Left renal cortex interstitium (tissue), 4 donors: ENCODE data around the gene TRIM28. TPM values are rescaled to one million over a fixed set of nuclear protein-coding genes. Genes with fewer than 3 reads are reported as not detected.

ENCODE experiments used
- DNase-seq, 4 donors: peaks; one replicate each; pipeline ENCODE4 v3.0.0-alpha.2; 2013; ENCODE audit warnings: low read depth in 4 of 4, low spot score in 2 of 4, missing footprints in 1 of 4
- polyA plus RNA-seq, 4 donors: library from polyadenylated mRNA; unstranded; fragments of 120-200 nt; gene quantifications; one replicate each; pipeline ENCODE4 v1.2.1, GENCODE V29; 2013; ENCODE audit not compliant: insufficient read length in 4 of 4

Gene TRIM28
- polyA plus RNA-seq, 4 donors: 665 to 780 (median 704) TPM

DNA sequence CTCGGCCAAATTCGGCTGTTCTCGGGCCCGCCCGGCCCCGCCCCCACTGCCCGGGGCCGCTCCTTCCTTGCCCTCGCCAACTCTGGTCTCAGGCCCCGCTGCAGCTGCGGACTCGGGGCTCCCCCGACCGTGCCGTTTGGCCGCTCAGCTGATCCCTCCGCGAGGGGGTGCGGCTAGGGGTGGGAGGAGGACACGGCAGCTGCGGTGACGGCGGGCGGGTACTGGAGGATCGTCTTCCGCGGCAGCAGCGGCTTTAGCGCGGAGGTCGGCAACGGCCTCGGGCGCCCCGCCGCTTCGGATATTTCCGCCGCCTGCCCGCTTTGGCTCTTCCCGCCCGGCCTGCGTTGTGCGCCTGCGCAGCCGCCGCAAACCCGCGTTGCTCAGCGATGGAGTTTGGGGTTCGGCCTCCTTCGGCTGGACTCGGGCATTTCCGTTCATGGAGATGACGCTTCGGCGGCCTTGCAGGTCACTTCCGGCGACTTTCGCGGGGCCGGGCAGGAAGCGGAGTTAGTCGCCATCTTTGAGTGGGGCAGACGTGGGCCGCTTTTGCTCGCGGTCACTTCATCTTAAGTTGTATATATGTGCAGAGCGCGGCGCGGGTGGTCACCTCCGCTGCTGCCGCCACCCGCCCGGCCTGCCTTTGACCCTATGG lies 14.9 kb downstream of the TRIM28 start:
- peak; percentile 90 to 98 (median 96) for DNase-seq

DNA sequence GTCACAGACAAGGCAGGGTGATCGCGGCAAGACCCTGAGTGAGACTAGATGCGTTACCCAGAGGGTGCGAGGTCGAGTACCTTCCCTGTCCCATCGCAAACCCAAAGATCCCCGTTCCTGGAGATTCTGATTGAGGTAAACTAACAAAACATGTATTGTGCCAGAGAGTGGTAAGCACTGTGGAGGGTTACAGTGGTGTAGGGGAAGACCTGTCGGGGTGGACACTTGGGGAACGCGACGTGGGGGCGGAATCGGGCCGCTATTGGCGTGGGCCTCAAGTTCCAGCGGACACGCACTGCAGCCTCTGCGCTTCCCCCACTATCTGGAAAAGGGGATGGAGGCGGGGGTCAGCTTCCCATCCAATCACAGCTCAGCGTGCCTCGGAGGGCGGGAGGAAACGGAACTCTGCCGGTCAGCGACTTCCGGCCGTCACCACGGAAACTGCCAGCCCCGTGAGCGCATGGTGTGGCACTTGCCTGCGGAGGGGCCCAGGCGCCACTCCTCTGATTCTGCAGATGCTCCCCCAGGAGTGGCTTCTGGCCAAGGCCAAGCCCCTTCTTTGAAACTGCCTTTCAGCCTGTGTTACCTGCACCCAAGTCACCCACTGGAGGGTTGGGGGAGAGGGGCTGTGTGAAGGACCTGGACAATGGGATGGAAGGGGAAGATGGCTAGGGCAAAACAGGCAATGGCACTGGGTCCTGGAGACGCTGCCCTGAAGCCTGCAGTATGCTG lies 15.6 kb downstream of the TRIM28 start:
- DNase-seq: peak in 3 of 4 donors; percentile 83 to 91 (median 87)

GRCh38 chr19:58560007-58560887 lies 16.4 kb downstream of the TRIM28 start:
- DNase-seq: no peak

- no peak for DNase-seq
Observed at GRCh38 chr19:58560921-58561320, 17.1 kb downstream of the TRIM28 start.

DNA sequence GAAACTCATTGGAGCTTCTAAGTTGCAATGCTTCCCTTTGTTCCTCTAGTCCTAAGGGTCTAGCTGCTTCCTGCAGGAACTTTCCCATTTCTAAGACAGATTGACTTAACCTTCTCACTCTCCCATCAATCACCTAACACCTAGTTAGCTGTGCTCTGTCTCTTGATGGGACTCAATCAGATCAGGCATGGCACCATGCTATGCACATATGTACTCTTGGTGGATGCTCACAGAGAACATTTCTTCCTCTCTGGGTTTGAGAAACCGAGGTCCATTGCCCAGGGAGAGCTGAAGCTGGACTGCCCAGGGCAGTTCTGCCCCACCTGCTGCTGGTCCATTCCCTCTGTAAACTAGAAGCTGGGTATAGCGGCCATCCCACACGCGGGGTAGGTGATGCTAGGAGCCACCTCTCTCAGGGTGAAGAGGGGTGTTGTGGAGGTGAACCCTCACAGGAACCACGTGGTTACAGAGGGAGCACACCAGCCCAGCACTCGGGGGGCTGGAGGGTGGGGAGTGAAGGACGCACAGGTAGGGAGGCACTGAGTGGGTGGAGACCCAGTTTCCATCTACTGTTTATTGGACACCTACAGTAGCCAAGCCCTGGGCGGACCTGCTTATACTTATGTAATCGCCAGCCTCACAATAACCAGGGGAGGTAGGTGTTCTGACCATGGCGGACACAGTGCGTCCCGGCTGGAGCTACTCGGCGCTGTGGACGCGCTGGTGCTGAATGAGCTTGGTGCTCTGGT lies 17.7 kb downstream of the TRIM28 start:
- no peak for DNase-seq

GRCh38 chr19:58562122-58563033 lies 18.5 kb downstream of the TRIM28 start:
- DNase-seq: no peak

GRCh38 chr19:58563034-58563573 lies 19.2 kb downstream of the TRIM28 start:
- DNase-seq: peak in 1 of 4 donors; percentile 28

DNA sequence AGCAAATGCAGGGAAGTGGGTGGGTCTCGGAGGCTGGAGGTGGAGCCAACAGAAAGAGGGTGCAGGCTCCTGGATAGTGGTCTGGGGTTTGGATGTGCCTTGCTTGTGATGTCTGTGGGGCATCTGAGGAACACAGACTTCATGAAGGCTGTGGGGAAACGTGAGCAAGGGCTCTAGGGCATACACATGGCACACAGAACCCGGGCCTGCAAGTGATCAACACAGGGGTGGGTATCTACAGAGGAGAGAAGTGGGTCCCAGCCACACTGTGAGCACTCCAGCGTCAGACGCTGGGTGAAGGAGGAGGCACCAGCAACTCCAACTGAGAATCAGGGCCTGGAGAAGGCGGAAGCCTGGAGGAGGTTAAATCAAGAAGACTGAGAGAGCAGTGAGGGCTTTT lies 20.0 kb downstream of the TRIM28 start:
- DNase-seq: no peak

DNA sequence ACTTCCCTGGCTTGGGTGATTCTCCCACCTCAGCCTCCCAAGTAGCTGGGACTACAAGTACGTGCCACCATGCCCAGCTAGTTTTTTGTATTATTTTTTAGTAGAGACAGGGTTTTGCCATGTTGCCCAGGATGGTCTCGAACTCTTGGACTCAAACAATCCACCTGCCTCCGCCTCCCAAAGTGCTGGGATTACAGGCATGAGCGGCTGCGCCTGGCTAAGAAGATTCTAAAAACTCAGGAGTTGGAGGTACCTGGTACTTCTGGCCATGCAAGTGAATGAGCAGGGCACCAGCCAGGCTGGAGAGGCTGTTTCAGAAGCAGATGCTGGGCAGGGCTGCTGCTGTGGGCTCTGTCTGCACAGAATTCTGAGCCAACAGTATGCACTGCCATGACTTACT lies 23.1 kb downstream of the TRIM28 start:
- DNase-seq: no peak

DNA sequence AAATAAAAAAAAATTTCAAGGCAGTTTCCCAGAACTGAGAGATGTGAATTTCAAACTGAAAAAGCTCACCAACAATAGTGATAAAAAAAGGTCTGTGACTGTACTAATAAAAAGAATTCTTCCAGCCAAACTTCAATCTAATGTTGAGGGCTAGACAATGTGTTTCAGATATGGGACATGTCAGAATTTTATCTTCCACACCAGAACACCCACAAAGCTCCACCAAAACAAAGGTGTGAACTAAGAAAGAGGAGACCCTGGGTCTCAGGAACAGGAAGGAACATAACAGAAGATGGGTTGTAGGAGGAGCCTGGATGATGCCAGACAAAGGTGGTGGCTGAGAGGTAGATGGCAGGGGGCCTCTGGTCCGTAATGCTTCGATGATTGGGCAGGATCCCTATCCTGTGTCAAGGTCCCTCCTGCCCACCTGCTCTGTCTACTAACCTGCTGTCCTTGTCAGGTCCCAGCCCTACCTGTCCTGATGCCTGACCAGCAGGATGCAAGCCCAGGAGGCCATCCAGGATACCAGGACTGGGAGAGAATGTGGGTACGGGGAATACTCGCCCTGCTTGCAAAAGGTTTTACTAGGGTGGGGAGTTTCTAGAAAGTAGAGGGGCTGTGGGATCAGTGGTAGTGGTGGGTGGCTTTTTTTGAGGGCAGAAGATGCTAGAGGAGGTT lies 24.7 kb downstream of the TRIM28 start:
- DNase-seq: no peak

GRCh38 chr19:58569191-58569942 lies 25.5 kb downstream of the TRIM28 start:
- no peak for DNase-seq

DNA sequence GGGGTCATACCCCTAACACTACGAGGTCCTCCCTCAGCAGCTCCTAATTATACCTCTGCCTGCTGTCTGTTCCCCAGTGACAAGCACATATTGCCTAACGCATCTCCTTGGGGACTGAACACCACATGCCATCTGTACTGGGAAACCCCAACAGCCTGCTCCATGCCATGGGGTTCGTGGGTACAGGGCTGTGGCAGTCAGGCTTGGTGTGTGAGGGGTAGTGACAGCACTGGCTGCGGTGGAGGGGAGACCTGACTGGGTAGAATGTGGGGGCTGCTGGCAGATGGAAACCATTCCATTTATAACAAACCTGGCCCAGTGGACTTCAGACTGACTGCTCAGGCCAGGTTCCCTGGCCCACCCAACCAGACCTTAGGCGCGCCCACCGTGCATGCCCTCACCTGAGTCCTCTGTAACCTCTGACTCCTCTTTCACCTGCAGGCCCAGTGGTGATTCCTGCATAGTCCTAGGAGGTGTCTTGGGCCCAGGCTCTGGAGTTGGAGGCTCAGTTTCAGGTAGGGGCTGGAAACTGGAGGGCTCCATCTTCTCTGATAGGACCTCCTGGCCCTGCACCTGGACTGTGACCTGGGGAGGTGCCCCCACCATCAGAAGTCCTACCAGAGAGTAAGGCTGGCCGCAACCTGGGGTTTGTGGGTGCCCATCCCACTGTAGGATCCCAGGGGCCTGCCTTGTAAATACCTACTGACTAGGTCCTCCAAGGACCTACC lies 26.2 kb downstream of the TRIM28 start:
- no peak for DNase-seq

DNA sequence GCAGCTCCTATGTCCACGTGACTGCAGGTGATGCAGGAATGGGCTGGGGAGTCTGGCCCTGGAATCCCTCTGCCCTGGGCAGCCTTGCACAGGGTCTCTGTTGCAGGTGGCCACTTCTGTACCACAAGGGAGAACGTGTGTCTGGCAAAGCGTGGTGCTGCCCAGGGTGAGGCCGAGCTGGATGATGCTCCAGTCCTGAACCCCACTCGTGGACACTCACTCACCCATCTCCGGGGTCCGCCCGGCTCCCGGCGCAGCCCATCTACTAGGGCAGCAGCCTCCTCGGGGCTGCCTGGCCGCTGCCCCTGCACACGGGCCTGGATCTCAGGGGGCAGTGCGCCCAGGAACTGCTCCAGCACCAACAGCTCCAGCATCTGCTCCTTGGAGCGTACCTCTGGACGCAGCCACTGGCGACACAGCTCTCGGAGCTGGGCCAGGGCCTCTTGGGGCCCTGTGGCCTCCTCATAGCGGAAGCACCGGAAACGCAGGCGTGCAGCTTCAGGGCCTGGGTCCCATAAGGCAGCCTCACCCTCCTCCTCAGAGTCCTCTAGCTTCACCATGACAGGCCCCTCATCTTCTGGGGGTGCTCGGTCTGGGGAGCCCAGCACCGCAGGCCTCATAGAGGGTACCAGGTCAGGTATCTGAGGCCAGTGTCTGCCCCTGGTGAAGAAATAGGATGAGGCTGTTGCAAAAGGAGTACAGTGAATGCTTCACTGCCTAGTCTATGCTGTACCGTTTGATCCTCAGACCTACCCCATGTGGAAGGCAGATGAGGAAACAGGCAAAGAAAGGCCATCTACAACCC lies 27.1 kb downstream of the TRIM28 start:
- DNase-seq: no peak

DNA sequence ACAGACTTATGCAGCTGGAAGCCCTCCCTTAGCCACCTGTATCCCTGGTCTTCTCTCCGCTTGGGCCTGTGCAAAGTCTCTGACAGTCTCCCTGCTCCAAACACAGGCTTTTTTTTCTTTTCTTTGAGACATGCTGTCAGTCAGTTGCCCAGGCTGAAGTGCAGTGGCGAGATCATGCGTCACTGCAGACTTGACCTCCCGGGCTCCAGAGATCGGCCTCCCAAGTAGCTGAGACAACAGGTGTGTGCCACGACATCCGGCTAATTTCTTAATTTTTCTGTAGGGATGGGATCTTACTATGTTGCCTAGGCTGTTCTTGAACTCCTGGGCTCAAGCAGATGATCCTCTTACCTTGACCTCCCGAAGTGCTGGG lies 27.7 kb downstream of the TRIM28 start:
- DNase-seq: no peak

- no peak for DNase-seq
Observed at GRCh38 chr19:58572026-58572817, 28.4 kb downstream of the TRIM28 start.
